Kidney glomerular epithelial cell (primary cell): Measurements from ENCODE around the gene ELMOD3.
"Not testable (repeated sequence)": the region's sequence is repeated elsewhere in the genome, so short reads cannot be mapped to it uniquely, and the experiment has no call there.

Experiments used
- DNase-seq: peaks from one replicate; lab custom pipeline; 2025; lab: John Stamatoyannopoulos, UW

ELMOD3 gene

DNA sequence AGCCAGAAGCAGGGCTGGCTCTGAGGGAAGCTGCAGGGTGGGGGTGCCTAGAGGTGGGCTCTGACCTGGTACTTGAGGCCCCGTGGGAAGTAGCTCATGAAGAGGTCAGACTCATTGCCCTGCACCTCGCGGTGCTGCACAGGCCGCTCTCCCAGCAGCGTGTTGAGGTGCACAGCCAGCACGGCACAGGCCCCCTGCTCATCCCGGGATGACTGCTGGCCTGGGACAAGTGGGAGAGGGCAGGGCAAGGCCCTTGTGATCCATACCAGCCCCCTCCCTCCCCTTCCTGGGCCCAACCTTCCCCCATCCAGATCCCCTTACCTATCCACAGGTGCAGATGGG, 46.9 kb downstream of the ELMOD3 start:
- no peak for DNase-seq

DNA sequence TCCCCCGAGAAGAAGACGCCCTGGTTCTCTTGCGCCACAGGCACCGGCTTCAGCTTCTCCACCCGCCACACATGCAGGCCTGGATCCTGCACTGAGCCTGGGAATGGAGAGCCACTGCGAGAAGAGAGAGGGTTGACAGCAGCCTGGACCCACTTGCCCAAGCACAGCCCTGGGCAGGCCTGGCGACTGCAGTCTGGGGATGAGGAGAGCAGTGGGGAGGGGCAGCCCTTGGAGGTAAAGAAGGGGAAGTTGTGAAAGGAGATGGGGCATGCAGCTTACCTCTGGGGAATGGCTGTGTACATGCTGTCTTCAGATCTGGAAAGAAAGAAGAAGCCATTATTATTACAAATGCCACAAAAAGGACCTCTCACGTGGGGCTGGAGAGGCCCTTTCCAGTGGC, 47.3 kb downstream of the ELMOD3 start:
- DNase-seq: no peak

DNA sequence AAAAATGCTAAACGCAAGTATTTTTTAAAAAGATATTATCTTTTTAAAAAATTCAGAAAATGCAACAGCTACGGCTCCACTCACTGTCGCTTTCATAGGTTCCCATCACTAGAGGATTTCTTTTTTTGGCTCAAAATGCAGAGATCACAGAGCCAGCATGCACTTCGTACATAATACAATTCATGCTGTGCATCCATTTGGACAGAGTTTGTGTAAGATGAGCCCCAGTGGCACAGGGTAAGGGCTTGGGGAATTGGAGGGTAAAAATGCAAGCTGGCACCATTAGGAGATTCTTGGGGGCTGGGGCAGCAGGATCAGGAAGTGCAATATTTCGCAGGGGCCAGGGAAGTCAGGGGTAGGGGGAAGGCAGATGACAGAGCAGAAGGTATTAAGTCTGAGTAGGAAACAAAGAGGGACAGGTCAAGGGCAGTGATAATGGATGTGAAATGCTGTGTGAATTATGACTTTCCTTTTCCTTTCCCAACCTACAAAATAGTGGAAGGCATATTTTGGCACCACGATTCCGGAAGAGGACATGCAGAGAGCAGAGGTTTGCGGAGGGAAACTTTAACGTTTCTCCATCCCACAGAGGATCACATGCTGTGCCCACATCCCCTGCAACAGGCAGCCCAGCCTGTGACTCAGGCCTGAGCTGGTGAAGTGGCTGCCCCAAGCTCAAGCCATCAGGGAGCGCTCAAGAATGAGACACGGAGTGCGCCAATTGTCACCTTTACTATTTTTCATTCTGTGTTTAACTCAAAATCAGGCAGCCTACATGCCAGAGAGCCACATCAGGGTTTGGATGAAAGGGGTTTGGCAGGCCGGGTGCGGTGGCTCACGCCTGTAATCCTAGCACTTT, 50.9 kb downstream of the ELMOD3 start:
- DNase-seq: no peak

DNA sequence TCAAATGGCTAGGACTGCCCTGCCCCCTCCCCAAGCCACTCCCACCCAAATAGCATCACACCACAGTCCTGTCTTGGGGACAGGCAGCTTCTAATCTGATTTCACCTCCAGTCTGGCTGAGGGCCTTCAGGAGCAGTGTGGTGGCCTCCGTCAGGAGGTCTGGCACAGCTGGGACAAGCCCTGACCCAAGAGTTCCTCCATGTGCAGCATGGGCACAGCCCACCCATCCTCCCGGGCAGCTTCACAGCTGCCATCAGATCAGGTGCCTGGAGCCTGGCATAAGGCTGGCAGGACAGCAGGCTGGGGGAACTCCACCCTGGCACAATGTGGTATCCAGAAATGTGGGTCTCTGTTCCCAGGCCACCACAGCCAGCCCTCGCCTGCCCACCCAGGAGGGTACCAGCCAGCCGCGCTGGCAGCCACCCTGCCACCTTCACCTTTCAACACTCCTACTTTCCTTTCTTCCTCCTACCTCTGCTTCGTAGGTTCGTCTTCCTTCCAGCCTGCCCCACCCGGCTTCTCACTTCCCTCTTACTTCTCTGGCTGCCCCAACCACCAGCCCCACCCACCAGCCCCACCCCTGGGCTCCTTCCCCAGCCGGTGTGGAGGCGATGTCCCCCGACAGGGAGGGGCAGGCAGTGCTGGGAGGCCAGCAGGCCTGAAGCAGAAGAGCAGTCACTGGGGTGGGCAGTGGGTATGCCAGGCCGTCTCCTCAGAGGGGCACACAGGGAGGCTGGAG, 55.4 kb downstream of the ELMOD3 start, which contains the start of gene CAPG:
CAPG (minus strand) TSS at position 522 of the 739 bp plus-strand sequence. CDS start 8,221 bp downstream, outside the sequence.
- DNase-seq: no peak

DNA sequence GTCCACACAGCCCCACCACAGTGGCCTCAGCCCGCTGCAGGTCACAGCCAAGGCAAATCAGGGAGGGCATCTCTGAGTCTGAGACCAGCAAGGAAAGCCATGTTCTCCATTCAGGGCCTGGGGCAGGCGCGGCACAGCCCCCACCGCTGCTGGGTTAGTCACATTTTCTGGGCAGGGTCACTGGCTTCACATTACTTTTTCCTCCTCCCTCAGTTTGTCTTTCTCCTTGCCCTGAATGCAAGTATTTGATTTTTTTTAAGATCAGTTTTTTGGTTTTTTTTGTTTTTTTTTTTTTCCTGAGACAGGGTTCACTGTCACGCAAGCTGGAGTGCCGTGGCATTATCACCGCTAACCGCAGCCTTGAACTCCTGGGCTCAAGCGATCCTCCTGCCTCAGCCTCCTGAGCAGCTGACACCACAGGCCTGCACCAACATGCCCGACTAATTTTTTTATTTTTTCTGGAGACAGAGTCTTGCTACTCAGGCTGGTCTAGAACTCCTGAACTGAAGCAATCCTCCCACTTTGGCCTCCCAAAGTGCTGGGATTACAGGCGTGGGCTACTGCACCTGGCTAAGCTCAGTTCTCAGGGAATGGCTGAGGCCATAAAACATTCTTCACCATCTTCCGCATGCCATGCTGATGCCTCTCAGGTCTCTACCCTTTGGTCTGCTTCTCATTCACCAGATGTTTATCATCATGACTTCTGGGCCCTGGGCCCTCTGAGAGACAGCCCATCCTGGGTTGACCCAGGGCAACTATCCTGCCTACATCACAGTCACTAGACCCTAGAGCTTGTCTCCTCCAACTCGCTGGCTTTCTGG, 56.2 kb downstream of the ELMOD3 start:
- DNase-seq: no peak

DNA sequence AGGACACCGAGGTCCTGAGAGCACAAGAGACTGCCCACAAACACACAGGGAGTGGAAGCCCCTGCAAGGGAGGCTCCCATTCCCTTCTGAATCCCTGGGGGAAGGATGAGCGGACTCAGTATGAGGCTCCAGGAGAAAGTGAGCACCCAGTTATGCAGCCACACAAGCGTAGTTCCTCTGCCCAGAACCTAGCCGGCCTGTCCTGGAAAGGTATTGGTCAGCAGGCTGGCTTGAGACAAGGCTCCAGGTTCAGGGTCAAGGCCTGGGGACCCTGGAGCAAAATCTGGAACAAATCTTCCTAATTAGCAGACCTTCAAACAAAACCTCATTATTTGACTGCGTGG, 56.8 kb downstream of the ELMOD3 start:
- DNase-seq: no peak

DNA sequence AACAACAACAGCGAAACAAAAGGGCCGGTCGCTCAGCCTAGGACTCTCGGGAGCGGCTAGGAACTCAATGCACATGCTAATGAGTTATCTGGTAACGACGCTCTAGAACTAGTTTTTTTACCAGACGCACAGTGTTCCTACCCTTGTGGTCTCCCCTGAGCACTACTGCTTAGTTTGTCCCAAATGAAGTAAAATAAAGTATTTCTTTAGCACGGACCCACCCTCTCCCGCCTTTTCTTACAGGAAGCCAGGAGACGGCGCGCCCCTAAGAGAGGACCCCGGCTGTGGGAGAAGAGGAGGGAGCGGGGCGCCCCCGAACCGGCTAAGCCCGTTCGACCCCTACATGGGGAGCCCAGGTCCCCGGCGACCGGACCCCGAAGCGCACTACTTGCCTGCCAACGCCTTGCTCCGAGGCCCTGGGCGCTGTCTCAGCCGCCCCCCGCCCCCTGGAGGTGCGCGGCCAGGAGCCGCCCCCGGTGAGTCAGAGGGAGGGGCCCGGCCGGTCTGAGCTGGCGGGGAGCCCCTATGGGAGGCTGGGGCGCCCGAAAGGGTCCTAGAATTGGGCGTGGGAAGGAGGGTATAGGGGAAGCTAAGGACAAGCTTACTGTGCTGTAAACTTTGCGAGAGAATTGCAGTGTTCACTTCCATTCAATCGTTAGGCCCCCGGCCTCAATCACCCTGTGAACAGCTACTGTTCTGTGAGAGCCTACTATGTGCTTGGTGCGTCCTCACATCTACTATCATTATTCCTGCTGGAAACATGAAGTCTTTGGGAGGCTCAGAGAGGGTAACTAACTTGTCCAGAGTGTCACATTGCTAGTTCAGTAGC, 59.2 kb downstream of the ELMOD3 start:
- peak; percentile 18 for DNase-seq

DNA sequence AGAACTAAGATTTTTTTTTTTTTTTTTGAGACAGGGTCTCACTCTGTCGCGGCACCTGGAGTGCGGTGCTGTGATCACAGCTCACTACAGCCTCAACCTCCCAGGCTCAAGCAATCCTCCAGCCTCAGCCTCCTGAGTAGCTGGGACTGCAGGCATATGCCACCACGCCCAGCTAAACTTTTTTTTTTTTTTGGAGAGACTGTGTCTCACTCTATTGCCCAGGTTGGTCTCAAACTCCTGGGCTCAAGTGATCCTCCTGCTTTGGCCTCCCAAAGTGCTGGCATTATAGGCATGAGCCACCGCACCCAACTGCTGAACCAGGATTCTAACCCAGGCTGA, 59.8 kb downstream of the ELMOD3 start:
- DNase-seq: not testable (repeated sequence)

DNA sequence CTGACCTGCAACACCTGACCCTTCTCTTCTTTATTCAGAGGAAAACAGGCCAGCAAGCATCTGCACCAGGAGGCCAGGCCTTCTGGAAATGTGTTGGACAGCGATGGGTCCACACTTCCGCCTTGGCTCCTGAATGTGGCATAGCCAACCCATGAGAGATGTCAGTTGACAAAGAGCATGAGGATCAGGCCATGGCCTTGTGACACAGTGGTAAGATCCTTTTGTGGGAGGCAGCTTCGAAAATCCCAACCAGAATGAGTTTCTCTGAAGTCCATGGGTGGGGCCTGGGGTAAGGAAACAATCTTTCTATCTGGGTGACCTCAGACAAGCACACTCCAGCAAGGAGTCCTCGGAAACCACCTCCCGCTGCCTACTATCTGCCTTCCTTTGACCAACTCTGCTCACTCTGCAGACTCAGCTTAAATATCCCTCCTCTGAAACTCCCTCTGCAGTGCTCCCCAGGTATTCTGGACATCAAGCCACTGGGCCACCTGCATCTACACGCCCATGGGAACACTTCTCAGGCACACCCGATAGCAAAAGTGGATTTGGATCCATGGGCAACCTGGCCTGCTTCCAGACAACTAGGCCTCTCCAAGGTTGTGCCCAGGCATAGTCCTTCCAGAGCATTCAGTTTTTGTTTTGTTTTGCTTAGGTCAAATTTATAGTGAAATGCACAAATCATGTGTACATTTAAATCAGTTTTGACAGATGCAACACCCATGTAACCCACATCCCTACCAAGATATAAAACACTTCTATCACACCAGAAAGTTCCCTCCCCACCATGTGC, 60.4 kb downstream of the ELMOD3 start:
- DNase-seq: no peak

DNA sequence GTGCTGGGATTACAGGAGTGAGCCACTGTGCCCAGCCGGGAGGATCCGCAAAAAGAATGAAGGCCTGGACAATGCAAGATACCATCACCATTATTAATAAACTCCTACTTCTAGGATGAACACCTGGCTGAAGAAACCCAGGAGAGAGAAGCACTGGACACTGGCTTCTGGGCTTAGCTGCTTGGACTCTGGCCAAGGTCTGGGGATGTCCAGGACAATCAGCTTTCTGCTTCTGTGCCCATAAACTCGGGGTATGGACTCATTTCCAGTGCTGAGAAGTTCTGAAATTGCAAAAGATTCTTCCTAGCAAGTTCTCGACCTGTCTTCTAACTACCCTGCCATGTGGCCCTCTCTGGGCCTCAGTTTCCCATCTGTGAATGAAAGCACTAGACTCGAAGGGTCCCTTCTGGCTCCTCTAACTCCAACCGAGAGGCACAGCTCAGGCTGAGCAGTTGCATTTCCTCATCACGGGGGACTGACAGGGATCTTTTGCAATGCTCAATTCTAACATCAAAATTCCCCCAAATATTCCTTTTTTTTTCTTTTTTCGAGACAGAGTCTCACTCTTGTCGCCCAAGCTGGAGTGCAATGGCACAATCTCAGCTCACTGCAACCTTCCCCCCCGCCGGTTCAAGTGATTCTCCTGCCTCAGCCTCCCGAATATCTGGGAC, 61.5 kb downstream of the ELMOD3 start:
- no peak for DNase-seq

DNA sequence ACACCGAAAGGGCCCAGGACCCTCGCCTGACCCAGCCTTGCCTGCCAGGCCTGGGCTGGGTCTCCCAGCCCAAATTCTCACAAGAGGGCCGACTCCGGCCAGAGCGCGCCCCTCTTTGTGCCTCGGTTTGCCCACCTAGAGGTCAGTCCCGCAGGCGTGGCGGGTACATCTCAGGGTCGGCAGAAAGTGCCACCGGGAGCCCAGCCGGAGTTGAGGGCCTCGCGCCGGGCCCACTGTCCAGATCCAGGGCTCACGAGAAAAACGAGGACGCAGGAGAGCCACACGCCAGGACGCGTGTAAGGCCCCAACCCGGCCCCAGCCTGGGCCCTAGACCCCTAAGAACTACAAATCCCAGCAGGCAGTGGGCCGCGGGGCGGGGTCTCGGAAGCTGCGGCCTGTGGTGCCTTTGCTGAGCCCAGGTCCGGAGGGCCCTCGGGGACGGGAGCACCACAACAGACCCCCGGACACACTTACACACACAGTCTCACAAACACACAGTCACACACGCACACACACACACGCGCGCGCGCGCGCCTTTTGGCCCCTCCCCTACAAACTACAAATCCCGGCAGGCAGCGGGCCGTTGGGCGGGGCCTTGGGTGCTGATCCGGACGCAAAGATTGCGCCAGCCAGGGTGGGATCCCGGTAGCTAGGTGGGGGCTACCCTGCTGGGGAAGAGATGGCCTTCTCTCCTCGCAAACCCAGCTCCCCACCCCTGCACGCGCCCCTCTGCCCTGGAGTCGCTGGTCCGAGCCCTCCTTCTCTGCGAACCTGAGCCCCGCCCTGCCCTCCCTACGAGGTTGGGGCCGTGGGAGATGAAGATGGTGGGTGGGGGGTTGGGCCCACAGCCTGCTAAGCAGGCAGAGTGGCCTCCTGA, 63.8 kb downstream of the ELMOD3 start, which contains the start of gene SH2D6:
SH2D6 (plus strand) TSS at position 583 of the 877 bp plus-strand sequence. CDS start 10,752 bp downstream, outside the sequence.
- DNase-seq: peak; percentile 52

DNA sequence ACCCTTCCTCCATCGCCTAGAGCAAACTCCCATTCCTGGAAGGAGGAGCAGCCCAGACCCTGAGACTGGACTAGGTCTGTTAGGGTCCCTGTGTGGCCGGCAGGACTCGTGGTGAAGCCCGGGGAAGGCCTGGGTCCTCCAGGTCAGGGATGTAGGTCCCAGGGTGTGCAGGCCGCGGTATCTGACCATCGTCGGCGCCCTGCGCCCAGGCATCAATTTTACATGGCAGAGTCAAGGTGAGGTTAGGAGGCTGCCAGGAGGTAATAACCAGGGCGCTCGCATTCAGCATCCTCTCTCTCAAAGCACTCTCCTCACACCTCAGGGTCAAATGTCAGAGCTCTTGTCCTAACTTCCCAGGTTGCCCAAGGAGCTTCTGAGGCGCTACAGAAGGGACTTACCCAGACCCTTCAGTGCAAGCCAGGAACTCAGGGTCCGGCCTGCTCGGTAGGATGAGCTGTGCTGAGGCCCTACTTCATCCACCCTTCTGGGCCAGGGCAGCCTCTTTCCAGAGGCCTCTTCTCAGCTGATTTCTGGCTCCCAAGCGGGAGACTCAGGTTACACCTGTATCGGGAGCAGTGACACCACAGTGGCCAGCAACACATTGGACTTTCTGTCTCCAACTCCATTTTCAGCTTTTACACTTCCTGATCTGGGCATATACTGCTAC, 64.6 kb downstream of the ELMOD3 start:
- no peak for DNase-seq

DNA sequence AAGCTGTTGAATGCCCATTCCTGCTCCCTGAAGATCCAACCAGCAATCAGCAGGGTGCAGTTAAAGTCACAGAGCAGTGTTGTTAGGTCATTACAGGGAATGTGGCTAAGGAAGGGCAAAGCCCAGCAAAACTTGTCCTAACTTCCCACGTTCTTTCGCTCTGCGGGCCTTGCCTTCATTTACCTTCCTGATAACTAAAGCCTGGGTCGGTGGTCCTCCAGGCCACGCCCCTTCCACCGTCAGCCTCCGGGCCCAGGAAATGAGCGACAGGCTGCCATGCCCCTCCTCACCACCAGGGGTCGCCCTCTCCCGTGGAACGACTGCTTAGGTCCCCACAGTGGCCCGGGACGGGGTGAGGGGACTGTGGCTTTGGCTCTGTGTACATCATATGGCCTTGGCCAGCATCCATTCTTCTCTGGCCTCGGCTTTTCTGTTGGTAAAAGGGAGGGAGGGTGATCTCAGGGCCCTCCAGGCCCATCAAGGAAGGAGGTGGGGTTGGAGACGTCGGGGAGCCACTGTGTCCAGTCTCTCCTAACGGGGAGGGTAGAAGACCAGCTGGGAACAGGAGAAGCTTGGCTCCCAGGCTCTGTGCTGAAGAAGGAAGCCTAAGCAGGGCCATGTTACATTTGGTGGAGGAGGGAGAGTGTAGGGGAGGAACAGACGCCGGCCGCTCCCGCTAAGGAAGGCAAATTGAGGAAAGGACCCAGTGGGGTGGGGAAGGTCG, 66.1 kb downstream of the ELMOD3 start:
- DNase-seq: peak; percentile 70

DNA sequence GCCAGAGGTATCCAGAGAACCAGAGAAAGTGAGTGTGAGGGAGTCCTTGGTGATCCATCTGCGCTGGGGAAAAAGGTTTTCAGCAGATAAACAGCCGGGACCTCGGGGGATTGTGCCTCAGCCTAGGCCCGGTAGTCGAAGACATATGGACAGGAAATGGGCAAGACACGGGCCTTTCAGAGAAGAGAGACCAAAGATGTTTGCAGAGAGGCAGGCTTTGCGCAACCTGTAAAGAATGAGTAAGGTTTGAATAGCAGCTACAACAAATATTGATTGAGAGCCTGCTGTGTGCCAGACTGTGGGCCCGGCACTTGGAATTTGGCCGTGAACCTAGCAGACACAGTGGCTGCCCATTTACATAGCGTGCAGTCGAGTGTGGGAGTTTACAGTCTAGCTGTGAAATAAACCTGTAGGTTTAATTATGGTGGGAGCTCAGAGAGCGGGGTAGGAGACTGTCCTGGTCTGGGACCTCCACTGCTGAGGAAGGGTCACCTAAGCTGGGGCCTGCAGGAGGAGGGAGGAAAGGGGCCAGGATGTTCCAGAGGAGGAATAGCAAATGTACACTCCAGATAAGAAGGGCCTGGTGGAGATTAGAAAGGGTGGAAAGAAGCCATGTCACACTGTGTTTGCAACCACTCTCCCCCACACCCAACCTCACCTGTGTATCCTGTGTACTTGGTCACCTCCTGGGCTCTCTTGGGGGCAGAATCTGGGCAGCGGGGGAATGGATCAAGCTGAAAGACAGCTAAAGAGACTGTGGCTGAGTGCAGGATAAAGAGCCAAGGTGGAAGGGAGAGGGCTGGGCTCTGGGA, 66.9 kb downstream of the ELMOD3 start:
- DNase-seq: no peak

DNA sequence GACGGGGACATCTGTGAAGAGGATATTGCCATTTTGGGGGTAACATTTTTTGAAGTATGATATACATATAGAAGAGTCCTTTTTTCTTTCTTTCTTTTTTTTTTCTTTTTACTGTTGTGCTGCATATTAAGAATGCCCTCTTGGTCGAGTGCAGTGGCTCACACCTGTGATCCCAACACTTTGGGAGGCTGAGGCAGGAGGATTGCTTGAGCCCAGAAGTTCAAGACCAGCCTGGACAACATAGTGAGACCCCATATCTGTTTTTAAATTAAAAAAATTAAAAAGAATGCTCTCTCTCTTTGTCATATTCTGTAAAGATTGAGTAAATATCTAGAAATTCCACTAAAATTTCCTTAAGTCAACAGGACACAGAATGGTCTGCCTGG, 67.5 kb downstream of the ELMOD3 start:
- DNase-seq: no peak

DNA sequence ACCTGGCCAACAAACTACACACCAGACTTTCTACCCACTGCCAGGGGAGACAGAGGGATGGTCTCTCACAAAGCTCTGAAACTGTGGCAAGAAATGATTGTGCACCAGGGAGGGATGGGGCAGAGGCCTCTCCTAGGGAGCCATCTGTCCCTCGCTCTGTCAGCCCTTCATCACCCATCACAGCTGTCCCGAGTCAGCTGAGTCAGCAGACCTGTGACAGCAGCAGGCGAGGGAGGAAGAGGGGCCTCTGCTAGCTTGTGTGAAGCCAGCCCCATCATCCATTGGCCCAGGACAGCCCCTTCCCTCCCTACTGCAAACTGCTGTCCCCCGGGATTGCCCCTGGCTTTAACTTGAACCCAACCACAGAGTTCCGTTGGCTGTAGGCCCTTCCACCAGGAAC, 69.0 kb downstream of the ELMOD3 start:
- no peak for DNase-seq

DNA sequence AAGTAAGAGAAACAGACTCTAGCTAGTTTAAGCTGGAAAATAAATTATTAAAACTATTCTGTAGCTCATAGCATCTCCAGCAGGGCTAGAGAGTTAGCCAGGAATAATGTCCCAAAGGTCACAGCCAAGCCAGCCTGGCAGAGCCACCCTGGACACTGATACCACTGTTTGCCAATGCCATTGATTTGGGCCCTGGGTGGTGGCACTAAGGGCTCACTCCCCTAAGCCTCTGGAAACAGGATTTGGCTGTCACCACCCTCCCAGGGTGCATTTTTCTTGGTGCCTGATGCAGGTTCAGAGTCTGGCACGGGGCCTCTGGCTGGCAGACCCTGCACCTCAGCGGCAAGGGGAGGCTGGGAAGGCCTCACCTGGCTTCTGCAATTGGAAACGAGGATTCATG, 71.0 kb downstream of the ELMOD3 start:
- DNase-seq: no peak
